HG03066 (cell line): ENCODE data around the gene MKI67.
"Not testable (repeated sequence)": the region's sequence is repeated elsewhere in the genome, so short reads cannot be mapped to it uniquely, and the experiment has no call there.

ENCODE experiments used
- ATAC-seq: cut with Tn5 transposase; IDR thresholded peaks from one replicate; pipeline ENCODE4 v1.9.1; 2021; ENCODE audit warnings: low read depth; ENCODE audit not compliant: unreplicated experiment

Gene MKI67, protein sequence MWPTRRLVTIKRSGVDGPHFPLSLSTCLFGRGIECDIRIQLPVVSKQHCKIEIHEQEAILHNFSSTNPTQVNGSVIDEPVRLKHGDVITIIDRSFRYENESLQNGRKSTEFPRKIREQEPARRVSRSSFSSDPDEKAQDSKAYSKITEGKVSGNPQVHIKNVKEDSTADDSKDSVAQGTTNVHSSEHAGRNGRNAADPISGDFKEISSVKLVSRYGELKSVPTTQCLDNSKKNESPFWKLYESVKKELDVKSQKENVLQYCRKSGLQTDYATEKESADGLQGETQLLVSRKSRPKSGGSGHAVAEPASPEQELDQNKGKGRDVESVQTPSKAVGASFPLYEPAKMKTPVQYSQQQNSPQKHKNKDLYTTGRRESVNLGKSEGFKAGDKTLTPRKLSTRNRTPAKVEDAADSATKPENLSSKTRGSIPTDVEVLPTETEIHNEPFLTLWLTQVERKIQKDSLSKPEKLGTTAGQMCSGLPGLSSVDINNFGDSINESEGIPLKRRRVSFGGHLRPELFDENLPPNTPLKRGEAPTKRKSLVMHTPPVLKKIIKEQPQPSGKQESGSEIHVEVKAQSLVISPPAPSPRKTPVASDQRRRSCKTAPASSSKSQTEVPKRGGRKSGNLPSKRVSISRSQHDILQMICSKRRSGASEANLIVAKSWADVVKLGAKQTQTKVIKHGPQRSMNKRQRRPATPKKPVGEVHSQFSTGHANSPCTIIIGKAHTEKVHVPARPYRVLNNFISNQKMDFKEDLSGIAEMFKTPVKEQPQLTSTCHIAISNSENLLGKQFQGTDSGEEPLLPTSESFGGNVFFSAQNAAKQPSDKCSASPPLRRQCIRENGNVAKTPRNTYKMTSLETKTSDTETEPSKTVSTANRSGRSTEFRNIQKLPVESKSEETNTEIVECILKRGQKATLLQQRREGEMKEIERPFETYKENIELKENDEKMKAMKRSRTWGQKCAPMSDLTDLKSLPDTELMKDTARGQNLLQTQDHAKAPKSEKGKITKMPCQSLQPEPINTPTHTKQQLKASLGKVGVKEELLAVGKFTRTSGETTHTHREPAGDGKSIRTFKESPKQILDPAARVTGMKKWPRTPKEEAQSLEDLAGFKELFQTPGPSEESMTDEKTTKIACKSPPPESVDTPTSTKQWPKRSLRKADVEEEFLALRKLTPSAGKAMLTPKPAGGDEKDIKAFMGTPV (N-terminal part only)

DNA sequence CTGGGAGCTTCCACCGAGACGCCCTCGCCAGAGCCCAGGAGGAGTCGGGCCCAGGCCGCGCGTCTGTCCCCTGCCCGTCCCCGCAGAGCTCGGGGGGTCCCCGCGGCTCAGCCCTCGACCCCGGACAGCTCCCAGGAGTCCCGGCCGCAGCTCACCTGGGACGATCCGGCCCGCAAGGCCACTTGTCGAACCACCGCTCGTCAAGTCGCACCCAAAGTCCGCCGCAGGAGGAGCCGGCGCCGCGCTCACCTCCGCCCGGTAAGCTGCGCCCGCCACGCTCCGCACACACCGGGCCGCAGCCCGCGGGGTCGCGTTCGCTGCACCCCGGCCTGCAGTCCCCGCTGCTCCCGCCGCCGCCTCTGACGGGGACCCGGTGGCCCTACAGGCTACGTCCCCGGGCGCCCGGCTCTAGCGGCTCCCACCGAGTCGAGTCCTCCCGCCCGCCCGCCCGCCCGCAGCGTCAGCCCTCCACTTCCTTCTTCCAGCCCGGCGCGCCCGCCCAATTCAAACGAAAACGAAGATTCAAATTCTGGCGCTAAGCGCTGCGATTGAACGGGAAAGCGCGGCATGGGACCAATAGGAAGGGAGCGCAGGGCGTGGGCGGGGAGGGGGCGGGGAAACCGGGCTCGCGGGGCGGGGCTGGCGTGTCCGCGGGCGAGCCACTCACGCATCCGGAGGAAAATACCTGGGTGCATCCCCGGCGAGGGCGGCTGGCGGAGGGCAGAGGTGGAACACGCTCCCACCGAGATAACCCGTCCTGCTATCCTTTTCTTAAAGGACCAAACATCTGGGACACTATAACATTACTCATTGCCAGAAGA is at the start of gene MKI67:
TSS of gene MKI67 (minus strand) at position 480 of the 821 bp plus-strand sequence. CDS start 756 bp downstream, outside the sequence.
- ATAC-seq, result peak; percentile 77

DNA sequence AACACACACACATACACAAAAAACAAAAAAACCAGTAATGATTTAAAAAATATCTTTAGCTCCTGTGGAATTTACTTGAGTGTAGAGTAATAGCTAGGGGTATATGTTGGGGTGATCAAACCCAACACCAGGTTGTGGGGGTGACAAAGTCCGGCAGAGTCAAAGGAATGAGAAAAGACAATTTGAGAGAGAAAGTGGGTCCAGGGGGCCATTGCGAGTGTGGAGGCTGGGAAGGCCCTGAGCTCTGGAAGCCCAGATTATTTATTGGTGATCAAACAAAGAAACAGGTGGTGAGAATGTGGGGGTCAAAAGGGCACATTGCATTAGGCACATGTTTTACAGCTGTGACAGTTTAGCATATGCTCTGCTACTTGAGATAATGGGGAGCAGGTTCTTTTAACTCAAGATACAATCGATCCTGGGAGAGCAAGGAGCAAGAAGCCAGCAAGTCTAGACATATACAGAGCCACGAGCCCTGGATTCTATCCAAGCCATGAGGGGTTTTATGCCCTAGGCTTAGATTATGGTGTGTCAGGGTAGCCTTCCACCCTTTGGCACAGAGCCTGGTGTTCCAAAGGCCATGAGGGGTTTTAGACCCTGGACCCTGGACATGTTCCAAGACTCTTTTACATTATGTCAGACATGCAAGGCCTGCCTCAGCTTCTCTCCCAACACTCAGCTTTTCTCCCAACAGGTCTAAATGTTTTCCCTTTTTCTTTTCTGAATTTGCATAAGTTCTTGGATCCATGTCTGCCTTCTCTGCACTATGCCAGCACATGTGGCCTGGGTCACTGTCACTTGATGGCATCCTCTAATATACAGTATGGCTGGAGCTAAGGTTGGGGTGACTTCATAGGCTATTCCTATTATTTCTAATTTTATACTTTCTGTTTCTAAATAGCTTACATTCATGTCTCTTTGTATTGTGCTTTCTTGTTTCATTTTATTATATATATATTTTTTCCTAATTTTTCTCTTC is 48.6 kb upstream of the MKI67 start:
- no peak for ATAC-seq

DNA sequence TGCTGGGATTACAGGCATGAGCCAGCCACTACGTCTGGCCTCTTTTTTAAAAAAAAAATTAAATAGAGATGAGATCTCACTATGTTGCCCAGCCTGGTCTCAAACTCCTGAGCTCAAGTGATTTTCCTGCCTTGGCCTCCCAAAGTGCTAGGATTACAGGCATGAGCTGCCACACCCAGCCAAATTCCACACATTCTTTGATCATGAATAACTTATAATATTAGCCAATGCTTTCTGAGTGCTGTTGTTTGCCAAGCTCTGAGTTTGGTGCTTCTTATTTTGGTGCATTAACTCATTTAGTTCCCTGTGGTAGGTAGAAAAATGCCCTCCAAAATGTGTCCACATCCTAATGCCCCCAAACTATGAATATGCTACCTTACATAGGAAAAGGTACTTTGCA is 47.2 kb upstream of the MKI67 start:
- no peak for ATAC-seq

DNA sequence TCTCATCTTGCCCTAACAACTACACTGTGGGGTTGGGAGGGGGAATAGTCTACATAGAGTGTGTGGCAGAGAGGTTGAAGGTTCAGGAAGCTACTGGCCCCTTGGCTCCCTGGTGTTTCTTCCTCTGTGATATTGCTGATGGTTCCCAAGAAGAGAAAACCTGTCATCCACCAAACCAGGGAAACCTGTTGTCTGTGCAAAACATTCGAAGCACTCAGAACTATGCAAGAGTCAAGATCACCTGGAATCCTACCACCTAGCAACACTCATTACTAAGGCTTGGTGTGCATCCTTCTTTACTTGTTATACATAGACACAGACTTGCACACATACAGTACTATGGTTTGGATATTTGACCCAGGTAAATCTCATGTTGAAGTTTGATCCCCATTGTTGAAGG is 46.5 kb upstream of the MKI67 start:
- no peak for ATAC-seq

DNA sequence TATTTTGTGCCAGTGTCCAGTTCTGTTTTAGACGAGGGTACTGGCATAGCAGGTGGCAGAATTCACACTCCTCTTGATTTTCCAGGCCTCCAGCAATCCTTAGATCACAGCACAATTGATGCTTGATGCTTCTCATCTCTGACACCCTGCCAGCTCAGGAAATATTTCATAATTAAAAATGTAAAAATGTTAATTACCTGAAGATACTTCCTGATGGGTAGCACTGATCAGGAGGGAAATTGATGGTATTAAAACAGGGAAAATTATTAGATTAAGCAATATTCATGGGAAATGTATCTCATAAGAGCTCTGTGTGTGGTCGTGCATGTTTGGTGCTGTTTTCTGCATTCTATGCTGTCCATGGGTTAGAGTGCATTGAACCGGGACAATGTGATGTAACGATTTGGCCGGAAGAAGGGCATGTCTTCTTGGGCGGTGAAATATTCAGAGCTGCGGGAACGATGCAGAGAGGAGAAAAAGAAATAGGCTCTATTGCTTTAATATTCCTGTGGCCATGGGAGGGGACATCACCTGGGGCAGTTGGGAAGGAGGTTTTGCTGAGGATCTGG is 43.7 kb upstream of the MKI67 start:
- ATAC-seq, result no peak

DNA sequence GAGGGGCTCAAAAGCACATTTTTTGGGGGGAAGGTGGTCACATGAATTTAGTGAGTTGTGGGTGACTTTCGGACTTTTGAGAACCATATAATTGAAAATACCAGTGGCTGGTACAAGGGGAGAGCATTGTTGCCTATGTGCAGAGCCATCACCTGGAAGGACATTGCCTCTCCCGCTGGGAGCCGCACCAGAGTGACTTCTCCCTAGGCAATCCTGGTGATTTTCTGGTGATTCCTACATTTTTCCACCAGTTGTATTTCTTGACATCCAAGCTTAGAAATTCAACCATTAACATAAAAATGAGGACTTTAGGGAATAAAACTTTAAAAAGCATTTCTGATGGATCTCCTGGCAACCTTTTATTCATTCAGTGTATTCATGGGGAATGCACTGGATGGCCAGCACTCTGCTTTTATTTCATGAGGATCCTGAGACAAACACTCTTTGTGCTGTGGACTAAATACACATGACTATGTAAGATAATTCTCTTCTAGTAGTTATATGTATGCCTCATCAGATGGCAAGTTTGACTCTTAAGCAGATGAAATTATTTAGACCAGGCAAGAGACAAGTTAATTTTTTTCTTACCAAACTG is 41.8 kb upstream of the MKI67 start:
- no peak for ATAC-seq

DNA sequence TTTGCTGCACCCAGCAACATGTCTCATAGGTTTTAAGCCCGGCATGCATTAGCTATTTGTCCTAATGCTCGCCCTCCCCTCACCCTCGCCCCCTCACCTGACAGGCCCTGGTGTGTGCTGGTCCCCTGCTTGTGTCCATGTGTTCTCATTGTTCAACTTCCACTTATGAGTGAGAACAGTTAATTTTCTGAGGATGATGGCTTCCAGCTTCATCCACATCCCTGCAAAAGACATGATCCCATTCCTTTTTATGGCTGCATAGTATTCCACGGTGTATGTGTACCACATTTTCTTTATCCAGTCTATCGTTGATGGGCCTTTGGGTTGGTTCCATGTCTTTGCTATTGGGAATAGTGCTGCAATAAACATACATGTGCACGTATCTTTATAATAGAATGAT is 40.9 kb upstream of the MKI67 start:
- ATAC-seq, result not testable (repeated sequence)

DNA sequence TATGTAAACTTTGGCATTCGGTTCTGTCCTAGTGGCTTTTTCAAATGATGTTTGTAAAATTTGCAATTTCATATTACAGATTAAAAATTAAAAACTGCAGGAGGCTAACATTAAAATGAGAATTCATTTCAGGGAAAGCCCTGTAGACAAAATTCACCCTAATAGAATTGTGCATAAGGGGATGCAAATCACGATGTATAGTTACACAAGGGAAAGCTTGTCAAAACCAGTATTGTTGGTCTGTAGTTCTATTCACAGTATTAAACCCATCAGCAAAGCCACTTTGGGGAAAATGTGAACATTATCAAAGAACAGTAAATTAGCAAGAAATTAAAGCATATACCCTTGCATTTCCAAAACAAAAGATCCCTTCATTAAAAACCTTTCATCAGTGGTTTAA is 39.9 kb upstream of the MKI67 start:
- no peak for ATAC-seq

DNA sequence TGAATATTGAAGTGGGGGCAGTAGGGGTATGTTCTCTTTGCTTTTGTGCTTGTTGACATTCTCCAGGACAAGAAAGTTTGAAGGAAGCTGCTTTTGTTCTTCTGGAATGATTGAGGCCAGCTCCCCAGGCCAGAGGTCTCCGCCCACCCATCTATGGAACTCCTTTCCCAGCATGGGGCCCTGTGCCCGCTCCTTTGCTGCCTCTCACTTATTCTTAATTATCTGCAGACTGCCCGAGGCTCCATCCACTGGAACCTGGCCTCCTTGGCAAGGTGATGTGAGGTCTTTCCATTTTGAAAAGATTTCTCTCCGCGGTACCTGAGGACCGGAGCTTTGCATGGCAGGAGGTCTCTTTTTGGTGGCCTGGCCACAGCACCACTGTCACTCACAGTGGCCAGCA is 39.3 kb upstream of the MKI67 start:
- ATAC-seq, result no peak

DNA sequence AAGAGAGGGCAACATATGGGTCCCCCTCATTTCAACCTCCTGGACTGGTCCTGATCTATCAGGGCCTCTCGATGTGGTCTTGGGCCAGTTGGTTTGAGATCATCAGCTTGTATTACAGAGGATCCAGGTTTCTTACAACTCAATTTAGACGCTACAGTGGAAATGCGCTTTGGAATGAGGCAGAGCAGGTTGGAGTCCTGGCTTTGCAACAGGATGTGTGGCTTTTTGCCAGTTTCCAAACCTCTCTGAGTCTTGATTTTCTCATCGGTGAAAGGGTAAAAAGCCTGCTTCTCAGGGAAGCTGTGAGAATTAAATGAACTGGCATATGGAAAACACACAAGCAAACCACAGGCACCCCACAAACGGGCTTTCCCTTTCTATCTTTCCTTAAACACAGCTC is 37.5 kb upstream of the MKI67 start:
- no peak for ATAC-seq

DNA sequence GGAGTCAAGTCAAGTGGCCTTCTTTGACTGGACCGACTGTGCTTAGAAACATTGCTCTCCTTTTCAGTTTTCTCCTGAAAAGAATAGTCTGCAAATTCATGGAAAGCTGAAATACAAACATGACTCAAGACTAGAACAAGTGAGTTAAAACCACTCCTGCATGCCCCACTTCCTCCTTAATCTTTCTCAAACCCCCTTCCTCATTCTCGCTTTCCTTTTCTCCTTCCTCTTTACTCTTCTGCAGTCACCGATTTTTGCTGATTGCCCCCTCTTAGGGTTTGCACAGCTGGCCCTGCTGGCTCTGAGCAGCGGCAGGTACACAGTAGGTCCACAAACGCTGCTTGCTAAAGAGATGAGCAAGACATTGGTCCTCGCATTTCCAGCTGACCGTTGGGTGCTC is 34.8 kb upstream of the MKI67 start:
- no peak for ATAC-seq

DNA sequence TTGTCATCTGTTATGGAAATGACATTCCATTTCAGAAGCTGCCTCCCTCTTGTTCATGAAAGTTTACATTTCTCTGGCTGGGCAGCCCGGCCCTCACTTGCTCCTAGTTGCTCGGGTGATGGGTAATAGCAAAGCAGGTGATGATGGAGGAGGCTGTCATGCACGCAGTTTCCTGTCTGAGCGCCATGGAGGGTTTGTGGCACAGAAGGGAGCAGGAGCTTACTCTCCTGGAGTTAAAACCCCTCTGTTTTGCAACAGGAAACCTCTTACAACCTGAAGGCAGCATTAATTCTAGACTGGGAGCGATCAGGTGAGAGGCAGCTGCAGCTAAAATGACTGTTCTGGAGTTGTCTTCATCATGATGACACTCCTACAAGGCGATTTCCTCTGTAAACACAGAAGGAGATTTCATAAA is 34.1 kb upstream of the MKI67 start:
- no peak for ATAC-seq

DNA sequence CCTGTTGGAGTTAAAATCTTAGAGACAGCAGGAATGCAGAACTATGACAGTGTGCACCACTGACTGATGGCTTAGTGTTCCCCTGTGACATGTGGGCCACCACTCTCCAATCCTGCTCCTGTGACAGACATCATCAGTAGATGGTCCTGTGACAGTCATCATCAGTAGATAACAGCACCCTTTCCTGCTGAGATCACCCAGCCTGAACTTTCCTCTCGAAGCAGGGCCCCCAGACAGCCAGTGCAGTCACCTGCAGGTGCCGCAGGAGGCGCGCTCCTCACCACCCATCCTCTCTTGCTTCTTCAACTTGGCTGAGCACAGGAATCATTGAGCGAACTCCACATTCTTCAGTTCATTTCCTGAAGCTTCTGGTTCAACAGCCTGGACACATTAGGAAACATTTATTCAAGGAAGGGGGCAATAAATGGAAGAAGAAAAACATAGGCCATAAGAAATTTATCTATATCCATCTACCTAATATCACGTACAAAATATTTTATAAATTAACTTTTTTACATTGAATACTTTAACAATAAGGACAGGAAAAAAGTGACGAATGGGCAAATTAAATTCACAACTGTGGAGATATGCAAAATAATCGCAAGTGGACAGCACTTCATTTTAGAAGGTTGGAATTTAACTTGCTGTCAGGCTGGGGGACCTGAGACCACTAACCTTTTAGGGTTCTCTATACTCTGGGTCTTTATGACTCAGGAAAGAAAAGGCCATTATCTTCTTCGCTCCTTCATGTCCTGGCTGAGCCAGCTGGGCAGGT is 32.0 kb upstream of the MKI67 start:
- ATAC-seq, result no peak

DNA sequence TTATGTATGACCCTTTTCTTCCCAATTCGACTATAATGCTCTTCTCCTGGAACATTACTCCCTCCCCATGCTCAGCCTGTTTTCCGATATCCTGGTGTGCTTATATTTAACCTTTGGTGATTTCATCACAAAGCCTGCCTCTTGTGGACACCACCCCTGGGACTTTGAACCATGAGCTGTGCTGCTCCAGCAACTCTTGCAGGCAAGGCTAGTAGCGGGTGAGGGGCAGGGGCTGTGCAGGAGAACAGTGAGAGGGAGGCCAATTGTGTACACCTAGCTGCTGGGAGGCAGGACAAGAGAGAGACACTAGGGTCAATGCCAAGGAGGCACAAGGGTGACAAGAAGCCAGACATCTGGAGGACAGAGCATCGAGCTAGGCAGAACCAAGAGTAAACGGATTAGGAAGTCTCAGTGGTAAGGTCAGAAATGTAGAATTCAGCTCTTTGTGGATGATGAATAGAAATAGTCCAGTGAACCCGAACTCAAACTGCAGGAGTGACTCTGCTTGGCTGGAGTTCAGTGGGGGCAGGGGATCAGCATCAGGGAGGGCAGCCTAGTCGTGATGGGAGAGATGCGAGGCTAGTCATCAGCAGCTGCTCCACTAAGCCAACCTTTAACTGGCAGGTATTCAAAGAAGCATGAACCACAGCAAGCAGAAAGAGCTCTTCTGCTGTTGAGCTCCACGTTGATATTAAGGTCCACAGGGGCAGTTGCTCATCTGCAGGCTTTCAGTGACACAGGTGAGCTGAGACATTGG is 31.0 kb upstream of the MKI67 start:
- ATAC-seq, result no peak

DNA sequence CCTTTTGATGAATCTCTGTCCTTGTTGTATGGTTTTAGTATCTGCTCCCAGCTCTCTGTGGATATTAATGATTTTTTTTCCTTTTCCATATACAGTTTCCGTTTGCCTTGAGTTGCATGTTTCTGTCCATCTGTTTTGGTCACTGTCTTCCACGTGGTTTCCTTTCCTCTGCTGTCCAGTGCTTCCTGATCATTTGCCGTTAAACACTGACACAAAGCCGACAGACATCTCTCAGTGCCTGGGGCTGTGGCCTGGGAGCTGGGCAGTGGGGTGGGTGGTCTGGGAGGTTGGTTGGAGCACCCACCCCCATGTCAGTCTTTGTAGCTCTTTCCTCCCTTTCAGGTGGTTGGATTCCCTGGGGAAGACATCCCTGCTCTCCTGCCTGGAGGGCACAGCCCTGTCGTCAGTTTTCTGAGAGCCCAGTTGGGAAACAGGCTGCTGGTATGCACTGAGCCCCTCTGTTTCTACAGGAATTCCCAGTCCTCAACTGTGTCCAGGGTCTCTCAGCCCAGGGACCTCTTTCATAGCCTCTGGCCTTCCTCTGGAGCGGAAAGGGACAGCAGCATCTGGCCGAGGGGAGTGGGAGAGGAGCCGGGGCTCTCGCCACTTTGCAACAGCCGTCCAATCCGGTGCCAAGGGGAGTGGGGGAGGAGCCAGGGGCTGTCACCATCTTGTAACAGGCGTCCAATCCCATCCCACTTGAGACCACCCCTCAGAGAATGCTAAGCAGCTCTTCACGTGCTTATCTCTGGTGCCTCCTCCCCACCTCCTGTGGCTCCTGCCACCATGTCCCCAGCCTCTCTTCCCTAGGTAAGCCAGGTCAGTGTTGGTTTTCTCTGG is 26.7 kb upstream of the MKI67 start:
- no peak for ATAC-seq

DNA sequence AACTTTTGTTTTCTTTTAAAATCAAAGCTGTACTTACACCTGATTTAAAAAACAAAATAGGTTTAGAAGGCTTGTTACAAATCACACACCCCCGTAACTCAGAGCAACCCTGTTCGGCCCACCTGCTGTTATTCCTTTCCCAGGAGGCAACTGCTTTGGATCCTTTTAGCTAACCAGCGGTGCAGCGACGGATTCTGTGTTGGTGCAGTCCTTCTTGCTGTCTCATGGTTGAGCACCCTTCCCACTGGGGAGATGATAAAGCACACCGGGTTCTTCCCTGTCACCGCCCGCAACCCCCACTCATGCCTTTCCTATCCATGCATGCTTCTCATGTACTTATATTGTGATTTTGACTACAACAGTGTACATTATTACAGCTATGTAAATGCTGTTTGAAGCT is 24.8 kb upstream of the MKI67 start:
- ATAC-seq, result no peak
